ENCODE data around the gene WDFY3.

DNA sequence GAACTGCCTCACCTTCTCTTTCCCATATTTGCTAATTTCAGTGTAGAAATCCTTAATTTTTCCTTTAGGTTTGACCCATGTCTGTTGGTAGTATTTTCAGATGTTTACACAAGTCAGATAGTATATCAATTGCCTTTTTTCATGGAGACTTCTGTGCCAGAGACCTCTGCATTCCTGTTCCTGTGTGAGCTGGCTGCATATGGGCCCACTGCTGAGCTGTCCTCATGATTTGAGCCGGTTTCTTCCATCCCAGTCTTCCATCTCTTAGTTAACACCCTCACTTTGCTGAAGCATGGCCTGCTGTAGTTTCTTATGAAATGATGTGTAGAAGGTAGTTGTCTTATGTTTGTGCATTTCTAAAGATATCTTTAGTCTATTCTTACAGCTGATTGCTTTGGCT, 343.5 kb downstream of the WDFY3 start:
- TF ChIP-seq, protein P1, sequence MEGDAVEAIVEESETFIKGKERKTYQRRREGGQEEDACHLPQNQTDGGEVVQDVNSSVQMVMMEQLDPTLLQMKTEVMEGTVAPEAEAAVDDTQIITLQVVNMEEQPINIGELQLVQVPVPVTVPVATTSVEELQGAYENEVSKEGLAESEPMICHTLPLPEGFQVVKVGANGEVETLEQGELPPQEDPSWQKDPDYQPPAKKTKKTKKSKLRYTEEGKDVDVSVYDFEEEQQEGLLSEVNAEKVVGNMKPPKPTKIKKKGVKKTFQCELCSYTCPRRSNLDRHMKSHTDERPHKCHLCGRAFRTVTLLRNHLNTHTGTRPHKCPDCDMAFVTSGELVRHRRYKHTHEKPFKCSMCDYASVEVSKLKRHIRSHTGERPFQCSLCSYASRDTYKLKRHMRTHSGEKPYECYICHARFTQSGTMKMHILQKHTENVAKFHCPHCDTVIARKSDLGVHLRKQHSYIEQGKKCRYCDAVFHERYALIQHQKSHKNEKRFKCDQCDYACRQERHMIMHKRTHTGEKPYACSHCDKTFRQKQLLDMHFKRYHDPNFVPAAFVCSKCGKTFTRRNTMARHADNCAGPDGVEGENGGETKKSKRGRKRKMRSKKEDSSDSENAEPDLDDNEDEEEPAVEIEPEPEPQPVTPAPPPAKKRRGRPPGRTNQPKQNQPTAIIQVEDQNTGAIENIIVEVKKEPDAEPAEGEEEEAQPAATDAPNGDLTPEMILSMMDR (IDR thresholded peaks at IDR 0.05) = no peak
- no peak for TF ChIP-seq EZH2 (IDR thresholded peaks at IDR 0.05; ENCODE audit: borderline replicate concordance, insufficient read depth, low read depth, low read length, poor library complexity, severe bottlenecking)

Data from B cell (primary cell).